HPDE6-E6E7 (cell line): Measurements from ENCODE around the gene ABHD5.

Source experiments
- DNase-seq: peaks from one replicate; pipeline ENCODE4 v3.0.0; 2011; ENCODE audit warnings: missing footprints; ENCODE audit errors: extremely low spot score

ABHD5 gene

DNA sequence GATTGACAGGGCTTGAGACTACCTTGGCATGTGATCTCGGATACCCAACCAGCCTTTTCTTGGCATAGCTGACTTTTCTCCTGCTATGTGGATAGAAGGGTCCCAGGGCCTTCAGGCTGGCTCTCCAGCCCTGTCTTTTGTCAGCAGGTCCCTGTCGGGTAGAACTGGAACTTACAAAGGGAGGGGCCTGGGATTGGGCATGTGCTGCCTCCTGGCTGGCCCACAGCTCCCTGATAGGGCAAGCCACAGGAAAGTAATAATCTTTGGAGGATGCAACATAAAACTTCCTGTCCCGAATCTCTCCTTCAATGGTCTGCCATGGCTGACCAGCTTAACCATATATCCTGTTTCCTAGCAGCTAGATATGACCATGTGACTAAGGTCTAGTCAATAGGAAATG, 89.1 kb downstream of the ABHD5 start:
- DNase-seq: no peak

DNA sequence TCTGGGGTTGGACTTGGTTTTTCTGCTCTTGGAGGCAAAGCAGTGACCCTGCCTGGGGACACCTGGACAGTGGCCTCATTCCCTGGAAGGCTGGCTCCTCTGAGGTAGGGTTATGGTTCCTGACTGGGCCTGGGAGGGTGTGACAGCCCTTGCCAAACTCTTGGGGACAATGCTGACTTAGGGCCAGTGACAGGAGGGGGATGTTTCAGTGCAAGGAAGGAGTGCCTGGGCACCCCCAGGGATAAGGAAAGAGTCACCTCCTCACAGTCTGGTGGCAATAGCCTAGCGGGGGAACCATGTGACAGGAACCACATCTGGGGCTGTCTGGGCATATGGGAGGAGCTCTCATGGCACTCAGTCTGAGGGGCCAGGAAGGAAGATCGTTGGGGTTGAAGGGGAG, 91.8 kb downstream of the ABHD5 start:
- no peak for DNase-seq
